Neural progenitor cell (in vitro differentiated cells): Measurements from ENCODE around the gene FGD6. TPM values are rescaled to one million over a fixed set of nuclear protein-coding genes. Genes with fewer than 3 reads are reported as not detected.

Source experiments
- DNase-seq: peaks from one replicate; pipeline ENCODE4 v3.0.0-alpha.2; 2016; ENCODE audit warnings: low spot score
- H2AFZ ChIP-seq: fragments of 200-600 bp; sonication (generic); replicated peaks from 2 replicates; pipeline ENCODE4 v1.6.1; 2016; ENCODE audit warnings: antibody characterized with exemption
- H3F3A ChIP-seq: fragments of 200-600 bp; sonication (generic); 2 replicates; pipeline ENCODE4 v1.6.1; 2016; ENCODE audit warnings: antibody characterized with exemption, low read depth
- H3K27ac ChIP-seq: fragments of 200-600 bp; sonication (generic); 2 replicates; pipeline ENCODE4 v1.5.1; 2016; ENCODE audit warnings: mild to moderate bottlenecking
- H3K27me3 ChIP-seq: fragments of 200-600 bp; sonication (generic); 2 replicates; pipeline ENCODE4 v1.6.1; 2016; ENCODE audit warnings: mild to moderate bottlenecking, moderate library complexity
- H3K36me3 ChIP-seq: fragments of 200-600 bp; sonication (generic); 2 replicates; pipeline ENCODE4 v1.5.1; 2016
- H3K4me1 ChIP-seq: fragments of 200-600 bp; sonication (generic); 2 replicates; pipeline ENCODE4 v1.6.1; 2016; ENCODE audit warnings: mixed run types
- H3K4me2 ChIP-seq: fragments of 200-600 bp; sonication (generic); 2 replicates; pipeline ENCODE4 v1.6.1; 2016
- H3K4me3 ChIP-seq: fragments of 200-600 bp; sonication (generic); 2 replicates; pipeline ENCODE4 v1.5.1; 2016
- H3K79me2 ChIP-seq: fragments of 200-600 bp; sonication (generic); 2 replicates; pipeline ENCODE4 v1.6.1; 2016; ENCODE audit warnings: low read depth
- H3K9ac ChIP-seq: fragments of 200-600 bp; sonication (generic); 2 replicates; pipeline ENCODE4 v1.6.1; 2016
- H3K9me3 ChIP-seq: fragments of 200-600 bp; sonication (generic); 2 replicates; pipeline ENCODE4 v1.5.1; 2016; ENCODE audit warnings: low read depth
- H4K20me1 ChIP-seq: fragments of 200-600 bp; sonication (generic); 2 replicates; pipeline ENCODE4 v1.6.1; 2016; ENCODE audit warnings: low read depth
- H3K27ac Mint-ChIP-seq: 3 replicates; pipeline ENCODE4 v1.8.0; 2021; ENCODE audit warnings: mixed read lengths
- H3K27me3 Mint-ChIP-seq: 2 replicates; pipeline ENCODE4 v1.8.0; 2022; ENCODE audit warnings: low read depth, mild to moderate bottlenecking, inconsistent platforms, moderate library complexity, mixed read lengths; ENCODE audit not compliant: insufficient read depth
- H3K36me3 Mint-ChIP-seq: 3 replicates; pipeline ENCODE4 v1.8.0; 2021; ENCODE audit warnings: mixed read lengths
- H3K4me1 Mint-ChIP-seq: 3 replicates; pipeline ENCODE4 v1.8.0; 2021; ENCODE audit warnings: mixed read lengths
- H3K4me3 Mint-ChIP-seq: 3 replicates; pipeline ENCODE4 v1.8.0; 2021; ENCODE audit warnings: mild to moderate bottlenecking, moderate library complexity, mixed read lengths
- H3K9me3 Mint-ChIP-seq: 3 replicates; pipeline ENCODE4 v1.8.0; 2020; ENCODE audit warnings: mixed read lengths
- CTCF ChIP-seq: fragments of 200-600 bp; sonication (generic); IDR thresholded peaks from 2 replicates; pipeline ENCODE4 v1.5.1; 2017; ENCODE audit warnings: antibody characterized with exemption, mild to moderate bottlenecking
- EZH2 ChIP-seq: fragments of 200-600 bp; sonication (generic); IDR thresholded peaks from 2 replicates; pipeline ENCODE4 v1.6.1; 2017; ENCODE audit warnings: antibody characterized with exemption, mild to moderate bottlenecking, moderate library complexity
- EZH2phosphoT487 ChIP-seq: fragments of 200-600 bp; sonication (generic); IDR thresholded peaks from 2 replicates; pipeline ENCODE4 v1.6.1; 2017; ENCODE audit warnings: antibody characterized with exemption
- total RNA-seq: library from RNA; depleted of rRNA; stranded (reverse); fragments of >200 nt; gene quantifications from 2 replicates; pipeline ENCODE4 v1.2.3, GENCODE V29; 2015; ENCODE audit warnings: low replicate concordance

Gene FGD6
- total RNA-seq, 1 donor from 2014 or later = 32.0 TPM

GRCh38 chr12:95129115-95129514, 88.2 kb downstream of the FGD6 start:
- Mint-ChIP-seq H3K27me3 (no peaks in the 10 kb centered on the region), H3K4me3 (no peak overlapping the region), H3K4me1 (no peaks in the 10 kb centered on the region), H3K36me3 (peaks cover 17% of the 10 kb centered on the region), H3K27ac (no peak overlapping the region), H3K9me3 (no peaks in the 10 kb centered on the region)
- H3K9me3 ChIP-seq = no peaks in the 10 kb centered on the region
- H3K4me3 ChIP-seq = no peak overlapping the region
- no peaks in the 10 kb centered on the region for H4K20me1 ChIP-seq
- no peak overlapping the region for H2AFZ ChIP-seq
- DNase-seq = no peak
- no peaks in the 10 kb centered on the region for H3K4me1 ChIP-seq
- H3K4me2 ChIP-seq = no peak overlapping the region
- H3K79me2 ChIP-seq = no peaks in the 10 kb centered on the region
- no peak overlapping the region for H3K9ac ChIP-seq
- H3K36me3 ChIP-seq = no peaks in the 10 kb centered on the region
- no peak overlapping the region for H3K27ac ChIP-seq
- no peaks in the 10 kb centered on the region for H3F3A ChIP-seq
- no peaks in the 10 kb centered on the region for H3K27me3 ChIP-seq
- TF ChIP-seq CTCF (no peak), EZH2phosphoT487 (no peak), EZH2 (no peak)

- H3K27ac ChIP-seq = no peak overlapping the region
- H3K9ac ChIP-seq = no peak overlapping the region
- no peaks in the 10 kb centered on the region for H3K4me1 ChIP-seq
- H3K79me2 ChIP-seq = no peaks in the 10 kb centered on the region
- no peak for DNase-seq
- no peak overlapping the region for H3K27ac Mint-ChIP-seq
- H3K4me2 ChIP-seq = no peak overlapping the region
- H3K9me3 ChIP-seq = no peaks in the 10 kb centered on the region
- no peaks in the 10 kb centered on the region for H3K27me3 Mint-ChIP-seq
- no peaks in the 10 kb centered on the region for H3K9me3 Mint-ChIP-seq
- H2AFZ ChIP-seq = no peak overlapping the region
- no peak overlapping the region for H3K4me3 ChIP-seq
- peaks cover 3% of the 10 kb centered on the region for H3K36me3 ChIP-seq
- no peak overlapping the region for H3K4me3 Mint-ChIP-seq
- no peak for TF ChIP-seq EZH2
- peaks cover 14% of the 10 kb centered on the region for H3K36me3 Mint-ChIP-seq
- H3F3A ChIP-seq = no peaks in the 10 kb centered on the region
- H4K20me1 ChIP-seq = no peaks in the 10 kb centered on the region
- no peaks in the 10 kb centered on the region for H3K4me1 Mint-ChIP-seq
- H3K27me3 ChIP-seq = no peaks in the 10 kb centered on the region
Measured at GRCh38 chr12:95126736-95127135, 90.5 kb downstream of the FGD6 start.

GRCh38 chr12:95126076-95126475, 91.2 kb downstream of the FGD6 start:
- no peaks in the 10 kb centered on the region for H3F3A ChIP-seq
- H3K4me3 Mint-ChIP-seq = no peak overlapping the region
- H3K9me3 Mint-ChIP-seq = no peaks in the 10 kb centered on the region
- no peak overlapping the region for H3K9ac ChIP-seq
- H3K27me3 ChIP-seq = no peaks in the 10 kb centered on the region
- no peak for DNase-seq
- peaks cover 3% of the 10 kb centered on the region for H3K36me3 ChIP-seq
- no peaks in the 10 kb centered on the region for H3K4me1 ChIP-seq
- peaks cover 12% of the 10 kb centered on the region for H3K36me3 Mint-ChIP-seq
- H3K4me2 ChIP-seq = no peak overlapping the region
- no peaks in the 10 kb centered on the region for H3K79me2 ChIP-seq
- no peaks in the 10 kb centered on the region for H4K20me1 ChIP-seq
- H3K4me3 ChIP-seq = no peak overlapping the region
- no peak overlapping the region for H3K27ac ChIP-seq
- no peak overlapping the region for H3K27ac Mint-ChIP-seq
- no peak overlapping the region for H2AFZ ChIP-seq
- no peaks in the 10 kb centered on the region for H3K27me3 Mint-ChIP-seq
- no peaks in the 10 kb centered on the region for H3K4me1 Mint-ChIP-seq
- TF ChIP-seq CTCF = no peak
- TF ChIP-seq EZH2 = no peak
- TF ChIP-seq EZH2phosphoT487 = no peak
- no peaks in the 10 kb centered on the region for H3K9me3 ChIP-seq

GRCh38 chr12:95124106-95124505, 93.2 kb downstream of the FGD6 start:
- DNase-seq = no peak
- no peak overlapping the region for H3K27ac Mint-ChIP-seq
- H3K9me3 ChIP-seq = no peaks in the 10 kb centered on the region

More at GRCh38 chr12:95124106-95124505, 93.2 kb downstream of the FGD6 start:
- no peak overlapping the region for H3K4me3 ChIP-seq
- no peaks in the 10 kb centered on the region for H3K79me2 ChIP-seq
- Mint-ChIP-seq H3K4me1 (no peaks in the 10 kb centered on the region), H3K36me3 (peaks cover 9% of the 10 kb centered on the region), H3K9me3 (no peaks in the 10 kb centered on the region), H3K4me3 (no peak overlapping the region), H3K27me3 (no peaks in the 10 kb centered on the region)
- no peak overlapping the region for H3K27ac ChIP-seq
- H3F3A ChIP-seq = no peaks in the 10 kb centered on the region
- H3K4me1 ChIP-seq = no peaks in the 10 kb centered on the region
- TF ChIP-seq EZH2 (no peak), CTCF (no peak), EZH2phosphoT487 (no peak)
- no peak overlapping the region for H3K9ac ChIP-seq
- peaks cover 3% of the 10 kb centered on the region for H3K36me3 ChIP-seq
- H2AFZ ChIP-seq = no peak overlapping the region
- no peaks in the 10 kb centered on the region for H3K27me3 ChIP-seq
- H3K4me2 ChIP-seq = no peak overlapping the region
- H4K20me1 ChIP-seq = no peaks in the 10 kb centered on the region
